Measurements from ENCODE around the gene UBASH3B. TPM values are rescaled to one million over a fixed set of nuclear protein-coding genes. Genes with fewer than 3 reads are reported as not detected.

UBASH3B gene
- total RNA-seq, 1 donor from 2014 or later = 2.6 TPM

DNA sequence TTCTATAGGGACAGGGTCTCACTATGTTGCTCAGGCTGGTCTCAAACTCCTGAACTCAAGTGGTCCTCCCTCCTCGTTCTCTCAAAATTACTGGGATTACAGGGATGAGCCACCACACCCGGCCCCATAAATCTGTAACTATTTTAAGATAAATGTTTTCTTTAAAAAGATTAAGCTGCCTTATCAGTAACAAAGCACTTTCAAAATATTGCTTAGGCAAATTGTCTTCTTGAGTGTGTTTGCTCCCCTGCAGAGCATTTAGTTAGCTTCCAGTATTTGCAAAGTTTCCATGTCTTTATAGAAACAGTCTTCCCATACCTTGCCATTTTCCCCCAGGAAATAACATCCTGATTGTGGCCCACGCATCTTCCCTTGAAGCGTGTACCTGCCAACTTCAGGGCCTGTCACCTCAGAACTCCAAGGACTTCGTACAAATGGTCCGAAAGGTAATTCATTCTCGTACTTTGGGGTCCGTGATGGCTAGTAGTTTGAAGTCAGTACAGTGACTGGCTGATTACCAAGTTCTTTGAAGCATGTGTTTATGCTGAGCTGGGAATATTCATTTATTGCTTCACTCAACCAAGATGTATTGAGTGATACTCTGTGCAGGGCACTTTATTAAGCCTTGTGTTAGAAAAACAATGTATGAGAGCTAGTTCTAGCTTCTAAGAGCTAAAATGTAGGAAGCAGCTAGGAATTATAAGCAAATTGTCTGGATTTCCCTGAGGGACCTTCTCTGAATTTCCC is 152.4 kb downstream of the UBASH3B start:
- TF ChIP-seq, protein P1, sequence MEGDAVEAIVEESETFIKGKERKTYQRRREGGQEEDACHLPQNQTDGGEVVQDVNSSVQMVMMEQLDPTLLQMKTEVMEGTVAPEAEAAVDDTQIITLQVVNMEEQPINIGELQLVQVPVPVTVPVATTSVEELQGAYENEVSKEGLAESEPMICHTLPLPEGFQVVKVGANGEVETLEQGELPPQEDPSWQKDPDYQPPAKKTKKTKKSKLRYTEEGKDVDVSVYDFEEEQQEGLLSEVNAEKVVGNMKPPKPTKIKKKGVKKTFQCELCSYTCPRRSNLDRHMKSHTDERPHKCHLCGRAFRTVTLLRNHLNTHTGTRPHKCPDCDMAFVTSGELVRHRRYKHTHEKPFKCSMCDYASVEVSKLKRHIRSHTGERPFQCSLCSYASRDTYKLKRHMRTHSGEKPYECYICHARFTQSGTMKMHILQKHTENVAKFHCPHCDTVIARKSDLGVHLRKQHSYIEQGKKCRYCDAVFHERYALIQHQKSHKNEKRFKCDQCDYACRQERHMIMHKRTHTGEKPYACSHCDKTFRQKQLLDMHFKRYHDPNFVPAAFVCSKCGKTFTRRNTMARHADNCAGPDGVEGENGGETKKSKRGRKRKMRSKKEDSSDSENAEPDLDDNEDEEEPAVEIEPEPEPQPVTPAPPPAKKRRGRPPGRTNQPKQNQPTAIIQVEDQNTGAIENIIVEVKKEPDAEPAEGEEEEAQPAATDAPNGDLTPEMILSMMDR (IDR thresholded peaks at IDR 0.05; ENCODE audit: borderline replicate concordance) = no peak
- no peak for DNase-seq
- H3K36me3 ChIP-seq = peaks cover 9% of the 10 kb centered on the region

DNA sequence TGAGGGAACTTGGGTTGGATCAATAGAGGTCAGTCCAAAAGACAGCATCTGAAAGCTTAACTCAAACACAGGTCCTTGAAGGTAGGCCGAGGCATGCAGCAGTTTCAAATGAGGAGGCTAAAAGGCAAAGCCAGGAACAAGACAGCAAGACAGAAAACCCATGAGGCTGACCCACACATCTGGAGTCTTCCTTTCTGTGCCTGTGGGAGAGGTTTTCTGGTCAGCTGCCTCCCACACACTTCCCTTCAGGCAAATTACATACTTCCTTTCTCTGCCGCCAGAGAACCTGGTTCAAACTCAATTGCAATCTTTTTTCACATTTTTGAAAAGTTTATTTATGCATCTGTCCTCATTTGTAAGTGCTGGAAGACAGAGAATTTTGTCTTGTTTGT is 153.0 kb downstream of the UBASH3B start:
- H3K36me3 ChIP-seq = peaks cover 9% of the 10 kb centered on the region
- peak overlapping the region; percentile 70 for H3K27ac ChIP-seq (replicated peaks)
- H3K4me1 ChIP-seq = peaks cover 17% of the 10 kb centered on the region
- intact Hi-C loops (cut with micrococcal nuclease) = no loop called here
- TF ChIP-seq, protein P1 (IDR thresholded peaks at IDR 0.05; ENCODE audit: borderline replicate concordance) = no peak
- H3K27me3 ChIP-seq (ENCODE audit: low read depth) = no peaks in the 10 kb centered on the region
- no peaks in the 10 kb centered on the region for H3K9me3 ChIP-seq (replicated peaks)
- H3K4me3 ChIP-seq = no peak overlapping the region
- peak; percentile 17 for DNase-seq

More for the DNA sequence above, 152.4 kb downstream of the UBASH3B start:
- Histone ChIP-seq H3K4me3 (no peak overlapping the region), H3K27me3 (ENCODE audit: low read depth) (no peaks in the 10 kb centered on the region), H3K4me1 (peaks cover 17% of the 10 kb centered on the region), H3K9me3 (replicated peaks) (no peaks in the 10 kb centered on the region), H3K27ac (replicated peaks) (peak overlapping the region; percentile 70)
- intact Hi-C loops (cut with micrococcal nuclease) = no loop called here

DNA sequence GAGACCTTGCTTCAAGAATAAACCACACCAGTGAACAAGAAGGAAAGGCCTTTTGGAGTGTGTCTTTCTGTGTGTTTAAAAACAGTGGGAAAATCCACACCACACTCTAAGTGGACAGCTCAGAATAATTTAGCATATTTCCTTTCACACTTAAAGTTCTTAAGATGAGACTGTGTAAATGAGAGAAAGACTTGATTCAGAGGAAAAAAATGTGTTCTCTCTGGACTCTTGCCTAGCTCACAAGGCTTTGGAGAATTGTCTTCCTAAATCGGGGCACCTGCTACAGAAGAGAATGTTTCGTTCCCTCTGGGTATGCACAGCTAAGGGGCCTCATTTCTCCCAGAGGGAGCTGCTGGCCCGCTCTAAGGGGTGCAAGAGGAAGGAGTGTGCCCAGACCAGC is 154.3 kb downstream of the UBASH3B start:
- Histone ChIP-seq H3K27ac (replicated peaks) (no peak overlapping the region), H3K9me3 (replicated peaks) (no peaks in the 10 kb centered on the region), H3K4me3 (no peak overlapping the region), H3K27me3 (ENCODE audit: low read depth) (no peaks in the 10 kb centered on the region), H3K36me3 (peaks cover 9% of the 10 kb centered on the region), H3K4me1 (peaks cover 17% of the 10 kb centered on the region)
- TF ChIP-seq, protein P1 (IDR thresholded peaks at IDR 0.05; ENCODE audit: borderline replicate concordance) = no peak
- no peak for DNase-seq
- intact Hi-C loops (cut with micrococcal nuclease) = no loop called here

DNA sequence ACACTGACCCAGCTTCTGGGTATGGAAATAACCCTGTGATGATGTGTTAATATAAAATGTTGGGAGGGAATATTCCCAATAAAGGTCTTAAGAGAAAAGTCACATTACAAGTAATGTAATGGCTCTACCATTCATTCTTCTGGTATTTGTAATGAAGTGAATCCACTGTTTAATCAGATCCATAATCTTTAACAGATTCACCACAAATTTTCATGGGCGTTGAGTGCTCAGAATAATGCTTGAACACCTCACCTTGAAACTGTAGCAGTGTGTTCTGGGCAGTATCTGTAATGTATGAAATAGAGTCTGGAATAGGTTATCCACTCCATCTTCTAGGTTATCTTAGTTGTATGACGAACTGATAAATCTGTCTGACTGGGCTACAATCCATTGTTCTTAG is 156.2 kb downstream of the UBASH3B start:
- DNase-seq = no peak
- TF ChIP-seq, protein P1 (IDR thresholded peaks at IDR 0.05; ENCODE audit: borderline replicate concordance) = no peak
- Histone ChIP-seq H3K9me3 (replicated peaks) (no peaks in the 10 kb centered on the region), H3K4me3 (no peak overlapping the region), H3K4me1 (peaks cover 20% of the 10 kb centered on the region), H3K27ac (replicated peaks) (no peak overlapping the region), H3K27me3 (ENCODE audit: low read depth) (no peaks in the 10 kb centered on the region), H3K36me3 (peaks cover 6% of the 10 kb centered on the region)
- intact Hi-C loops (cut with micrococcal nuclease) = no loop called here

DNA sequence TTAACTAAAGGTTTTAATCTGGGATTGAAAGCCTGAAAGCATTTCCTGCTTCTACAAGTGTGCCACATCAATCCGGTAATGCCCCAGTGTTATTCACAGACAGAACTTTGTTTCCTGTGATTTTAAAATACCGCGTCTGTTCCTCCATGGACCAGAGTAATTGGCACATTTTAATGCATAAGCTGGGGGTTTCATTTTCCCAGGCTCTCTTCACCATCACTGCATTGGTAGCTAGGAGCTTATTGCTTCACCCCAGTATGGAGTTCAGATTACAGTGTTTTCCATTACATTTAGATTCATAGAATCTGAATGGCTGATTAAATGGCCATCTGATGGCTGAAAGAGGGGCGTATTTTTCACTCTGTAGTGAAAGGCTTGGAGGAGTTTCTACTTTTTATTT is 157.1 kb downstream of the UBASH3B start:
- H3K4me1 ChIP-seq = peaks cover 26% of the 10 kb centered on the region
- no peak for DNase-seq
- peaks cover 6% of the 10 kb centered on the region for H3K36me3 ChIP-seq
- no peaks in the 10 kb centered on the region for H3K9me3 ChIP-seq (replicated peaks)
- no peaks in the 10 kb centered on the region for H3K27me3 ChIP-seq (ENCODE audit: low read depth)
- H3K27ac ChIP-seq (replicated peaks) = no peak overlapping the region
- intact Hi-C loops (cut with micrococcal nuclease) = no loop called here
- TF ChIP-seq, protein P1 (IDR thresholded peaks at IDR 0.05; ENCODE audit: borderline replicate concordance) = no peak
- no peak overlapping the region for H3K4me3 ChIP-seq

All from left ventricle myocardium inferior (tissue), 1 donor.